ENCODE results near the gene PEX3. TPM values are rescaled to one million over a fixed set of nuclear protein-coding genes. Genes with fewer than 3 reads are reported as not detected.

The PEX3 gene
- total RNA-seq, 1 experiment from 2014 or later = 12.9 TPM

- Histone ChIP-seq H3K27ac (ENCODE audit: low read depth, low read length) (no peak overlapping the region), H3K79me2 (ENCODE audit: insufficient read depth, low read length) (peaks cover 80% of the 10 kb centered on the region), H3K9me2 (ENCODE audit: insufficient read depth) (no peaks in the 10 kb centered on the region), H3K4me2 (ENCODE audit: low read length) (no peak overlapping the region), H2AFZ (ENCODE audit: low read depth, low read length, poor library complexity, severe bottlenecking) (no peak overlapping the region), H3K9ac (ENCODE audit: low read length) (no peak overlapping the region), H4K20me1 (ENCODE audit: insufficient read depth) (no peaks in the 10 kb centered on the region), H3K4me1 (ENCODE audit: control insufficient read depth in 1 of 2, insufficient read depth in 2 of 2, low read length in 2 of 2) (no peaks in the 10 kb centered on the region), H3K9me3 (ENCODE audit: control insufficient read depth in 1 of 2, insufficient read depth in 1 of 2, low read depth in 1 of 2, low read length in 2 of 2) (no peaks in the 10 kb centered on the region), H3K4me3 (replicated peaks in 1 of 2; ENCODE audit: low read depth in 1 of 2, low read length in 2 of 2) (no peak overlapping the region), H3K27me3 (ENCODE audit: insufficient read depth, low read length) (no peaks in the 10 kb centered on the region), H3K36me3 (ENCODE audit: control insufficient read depth in 1 of 2, insufficient read depth in 2 of 2, low read length in 2 of 2) (peaks cover 8 to 40% of the 10 kb centered on the region in 2 experiments; a peak in 3 of 4 replicates)
- TF ChIP-seq EZH2phosphoT487 (IDR thresholded peaks at IDR 0.05; ENCODE audit: borderline replicate concordance) (no peak), EGR1 (IDR thresholded peaks at IDR 0.05; ENCODE audit: low read depth) (no peak), ZNF274 (IDR thresholded peaks at IDR 0.05; ENCODE audit: low read depth, low read length) (no peak), JUND (IDR thresholded peaks at IDR 0.05) (no peak), ATF3 (IDR thresholded peaks at IDR 0.05) (no peak), POLR2A (IDR thresholded peaks at IDR 0.05; ENCODE audit: borderline replicate concordance, extremely low read depth, insufficient read depth, insufficient read length) (no peak), EZH2 (IDR thresholded peaks at IDR 0.05) (no peak), ELF1 (IDR thresholded peaks at IDR 0.05; ENCODE audit: borderline replicate concordance, low read depth) (no peak), ZBTB33 (IDR thresholded peaks at IDR 0.05; ENCODE audit: extremely low read depth, insufficient replicate concordance, low read length) (no peak), MAX (IDR thresholded peaks at IDR 0.05) (no peak), SP1 (IDR thresholded peaks at IDR 0.05; ENCODE audit: low read depth) (no peak), SIN3A (IDR thresholded peaks at IDR 0.05; ENCODE audit: low read depth) (no peak)
- BruUV-seq (replicated peaks) = no TSS peak
- ATAC-seq (no peak), DNase-seq (ENCODE audit: low read depth, low spot score) (no peak)
- intact Hi-C loops (cut with micrococcal nuclease) = no loop called here
- ChIA-PET CTCF (no interaction called here), RAD21 (ENCODE audit: low non-redundant PET in 1 of 2, low total read pairs in 2 of 2, uncharacterized antibody in 2 of 2, unreplicated experiment in 2 of 2) (interaction anchor here in 1 of 2 experiments (0.6 kb wide), 1 partner anchor 1754 kb away, joined by 3 read pairs; no protein-coding TSS in a partner anchor), POLR2A (no interaction called here)
Observed at GRCh38 chr6:143441680-143442545, 8.7 kb upstream of the PEX3 start.

All from HCT116 (cell line).